SU-DHL-6 (cell line): ENCODE data around the gene ATAD3C.
"Not testable (repeated sequence)": the region's sequence is repeated elsewhere in the genome, so short reads cannot be mapped to it uniquely, and the experiment has no call there.

Experiments used
- H2AFZ ChIP-seq: fragments of 200-600 bp; sonication (generic); 2 replicates; pipeline ENCODE4 v1.6.1; 2014; ENCODE audit warnings: low read depth, mild to moderate bottlenecking, moderate library complexity, mixed read lengths, antibody characterized with exemption, low read length; ENCODE audit not compliant: severe bottlenecking
- H3F3A ChIP-seq: fragments of 200-600 bp; shearing (Covaris generic); 2 replicates; pipeline ENCODE4 v1.6.0; 2016; ENCODE audit warnings: antibody characterized with exemption, mild to moderate bottlenecking; ENCODE audit not compliant: insufficient read depth
- H3K27ac ChIP-seq: fragments of 200-600 bp; sonication (generic); 2 replicates; pipeline ENCODE4 v1.5.1; 2016; ENCODE audit warnings: low read depth, mild to moderate bottlenecking, low read length, moderate library complexity, mixed read lengths
- H3K27me3 ChIP-seq: fragments of 200-600 bp; sonication (generic), shearing (Covaris generic); 2 replicates; pipeline ENCODE4 v1.6.0; 2014; ENCODE audit warnings: mild to moderate bottlenecking, low read length
- H3K36me3 ChIP-seq: fragments of 200-600 bp; sonication (generic); 2 replicates; pipeline ENCODE4 v1.6.1; 2014; ENCODE audit warnings: mild to moderate bottlenecking, low read length, mixed read lengths
- H3K4me2 ChIP-seq: fragments of 300-600, 200-600 bp; shearing (Covaris generic), sonication (generic); 2 replicates; pipeline ENCODE4 v1.6.0; 2014; ENCODE audit warnings: low read length, low read depth, mild to moderate bottlenecking; ENCODE audit not compliant: poor library complexity, severe bottlenecking
- H3K4me3 ChIP-seq: fragments of 200-600 bp; sonication (generic); 2 replicates; pipeline ENCODE4 v1.5.1; 2014; ENCODE audit warnings: antibody characterized with exemption, low read length, mild to moderate bottlenecking, mixed read lengths; ENCODE audit not compliant: insufficient read depth, poor library complexity, severe bottlenecking
- H3K79me2 ChIP-seq: fragments of 200-600 bp; sonication (generic); 2 replicates; pipeline ENCODE4 v1.6.1; 2014; ENCODE audit warnings: mild to moderate bottlenecking, low read length, moderate library complexity; ENCODE audit not compliant: insufficient read depth
- H3K9ac ChIP-seq: fragments of 200-600 bp; sonication (generic); 2 replicates; pipeline ENCODE4 v1.7.0; 2014; ENCODE audit warnings: mild to moderate bottlenecking, low read length
- H3K9me2 ChIP-seq: fragments of 200-600 bp; sonication (generic); replicated peaks from 2 replicates; pipeline ENCODE4 v1.6.1; 2014; ENCODE audit warnings: low read length; ENCODE audit not compliant: insufficient read depth
- H3K9me3 ChIP-seq: fragments of 200-600 bp; sonication (generic); 2 replicates; pipeline ENCODE4 v1.6.1; 2014; ENCODE audit warnings: low read length, mixed read lengths; ENCODE audit not compliant: insufficient read depth
- H4K20me1 ChIP-seq: fragments of 200-600 bp; sonication (generic); 2 replicates; pipeline ENCODE4 v1.6.1; 2014; ENCODE audit warnings: low read depth, mild to moderate bottlenecking, antibody characterized with exemption, low read length, moderate library complexity, mixed read lengths
- EZH2phosphoT487 ChIP-seq: fragments of 200-600 bp; sonication (generic), shearing (Covaris generic); conservative IDR thresholded peaks from 2 replicates; pipeline ENCODE4 v1.6.1; 2018; ENCODE audit warnings: mild to moderate bottlenecking, antibody characterized with exemption, low read length, moderate library complexity, mixed read lengths
- TF ChIP-seq, protein P1 (sequence below): fragments of 200-600 bp; sonication (generic); IDR thresholded peaks from one replicate; pipeline ENCODE4 v1.5.1; 2017; ENCODE audit warnings: antibody characterized with exemption, mild to moderate bottlenecking, low read length, moderate library complexity; ENCODE audit not compliant: insufficient read depth, poor library complexity, severe bottlenecking

The ATAD3C gene

GRCh38 chr1:1411626-1412025 is 37.9 kb upstream of the ATAD3C start:
- no peak for TF ChIP-seq EZH2phosphoT487
- TF ChIP-seq, protein P1, sequence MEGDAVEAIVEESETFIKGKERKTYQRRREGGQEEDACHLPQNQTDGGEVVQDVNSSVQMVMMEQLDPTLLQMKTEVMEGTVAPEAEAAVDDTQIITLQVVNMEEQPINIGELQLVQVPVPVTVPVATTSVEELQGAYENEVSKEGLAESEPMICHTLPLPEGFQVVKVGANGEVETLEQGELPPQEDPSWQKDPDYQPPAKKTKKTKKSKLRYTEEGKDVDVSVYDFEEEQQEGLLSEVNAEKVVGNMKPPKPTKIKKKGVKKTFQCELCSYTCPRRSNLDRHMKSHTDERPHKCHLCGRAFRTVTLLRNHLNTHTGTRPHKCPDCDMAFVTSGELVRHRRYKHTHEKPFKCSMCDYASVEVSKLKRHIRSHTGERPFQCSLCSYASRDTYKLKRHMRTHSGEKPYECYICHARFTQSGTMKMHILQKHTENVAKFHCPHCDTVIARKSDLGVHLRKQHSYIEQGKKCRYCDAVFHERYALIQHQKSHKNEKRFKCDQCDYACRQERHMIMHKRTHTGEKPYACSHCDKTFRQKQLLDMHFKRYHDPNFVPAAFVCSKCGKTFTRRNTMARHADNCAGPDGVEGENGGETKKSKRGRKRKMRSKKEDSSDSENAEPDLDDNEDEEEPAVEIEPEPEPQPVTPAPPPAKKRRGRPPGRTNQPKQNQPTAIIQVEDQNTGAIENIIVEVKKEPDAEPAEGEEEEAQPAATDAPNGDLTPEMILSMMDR = no peak
- 0 out of 2 replicates have a peak, but pooled peaks cover 5% of the 10 kb centered on the region for H3K36me3 ChIP-seq
- H3K9me2 ChIP-seq = no peaks in the 10 kb centered on the region
- H3K27me3 ChIP-seq = no peaks in the 10 kb centered on the region
- no peak overlapping the region for H3K27ac ChIP-seq
- H3K4me2 ChIP-seq = no peak overlapping the region
- no peak overlapping the region for H2AFZ ChIP-seq
- H4K20me1 ChIP-seq = 0 out of 2 replicates have a peak, but pooled peaks cover 7% of the 10 kb centered on the region
- H3K4me3 ChIP-seq = no peak overlapping the region
- peaks cover 6% of the 10 kb centered on the region; the same call in 1 of the 2 replicates for H3F3A ChIP-seq
- H3K9ac ChIP-seq = no peak overlapping the region
- H3K79me2 ChIP-seq = peaks cover 26% of the 10 kb centered on the region
- no peaks in the 10 kb centered on the region for H3K9me3 ChIP-seq

- not testable (repeated sequence) for H3K4me3 ChIP-seq, H3K9ac ChIP-seq, H3K27me3 ChIP-seq, H3K9me3 ChIP-seq, H3K9me2 ChIP-seq, H3K27ac ChIP-seq, H2AFZ ChIP-seq, H3K36me3 ChIP-seq, H3F3A ChIP-seq, H3K4me2 ChIP-seq, H4K20me1 ChIP-seq
- H3K79me2 ChIP-seq = peaks cover 21% of the 10 kb centered on the region
Observed at GRCh38 chr1:1412311-1412902, 37.1 kb upstream of the ATAD3C start.

DNA sequence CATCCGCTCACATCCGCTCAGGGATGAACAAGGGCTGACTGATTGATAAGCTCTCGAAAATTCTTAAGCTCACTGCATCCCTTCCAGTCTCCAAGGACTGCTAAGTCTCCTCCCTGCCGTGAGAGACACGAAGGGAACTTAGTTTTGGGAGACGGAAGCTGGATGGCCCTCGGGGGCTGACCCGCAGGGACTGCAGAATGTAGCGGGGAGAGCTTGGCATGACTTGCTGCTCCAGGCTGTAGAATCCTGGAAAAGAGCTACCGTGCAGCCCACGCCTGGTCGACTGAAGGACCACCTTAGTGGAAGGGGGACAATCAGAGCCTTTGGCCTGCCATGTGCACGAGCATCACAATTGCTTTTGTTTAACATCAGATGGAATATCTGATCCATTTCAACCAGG is 33.7 kb upstream of the ATAD3C start:
- Histone ChIP-seq H3K27ac (no peak overlapping the region), H3K27me3 (no peaks in the 10 kb centered on the region), H3K4me3 (no peak overlapping the region), H3K9me2 (no peaks in the 10 kb centered on the region), H3K36me3 (no peaks in the 10 kb centered on the region), H3K4me2 (no peak overlapping the region), H4K20me1 (no peaks in the 10 kb centered on the region), H3K9ac (no peak overlapping the region), H2AFZ (no peak overlapping the region), H3K9me3 (no peaks in the 10 kb centered on the region), H3F3A (no peaks in the 10 kb centered on the region), H3K79me2 (no peaks in the 10 kb centered on the region)
- no peak for TF ChIP-seq EZH2phosphoT487
- TF ChIP-seq, protein P1 = no peak

DNA sequence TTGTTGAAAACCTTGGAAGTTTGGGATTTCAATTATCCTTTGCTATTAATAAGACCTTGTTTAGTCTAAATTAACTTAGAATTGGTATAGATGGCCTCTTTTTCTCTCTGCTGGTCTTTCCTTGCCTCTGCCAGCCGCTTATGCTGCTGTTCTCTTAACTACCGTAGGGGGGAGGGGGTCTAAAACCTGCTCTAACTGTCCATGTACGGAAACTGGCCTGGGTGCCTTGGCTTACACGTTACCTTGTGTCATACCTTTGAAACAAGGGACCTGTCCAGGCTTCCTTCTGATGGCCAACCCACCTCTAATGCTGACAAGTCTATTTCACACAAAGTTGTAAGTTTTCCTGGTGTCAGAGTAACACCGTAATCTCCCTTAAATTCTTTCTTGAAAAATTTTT is 32.1 kb upstream of the ATAD3C start:
- not testable (repeated sequence) for H3K9me3 ChIP-seq, H3K4me3 ChIP-seq, H3K9ac ChIP-seq, H3F3A ChIP-seq, H4K20me1 ChIP-seq, H2AFZ ChIP-seq, H3K9me2 ChIP-seq, H3K79me2 ChIP-seq, H3K4me2 ChIP-seq, H3K27me3 ChIP-seq, H3K36me3 ChIP-seq, H3K27ac ChIP-seq

DNA sequence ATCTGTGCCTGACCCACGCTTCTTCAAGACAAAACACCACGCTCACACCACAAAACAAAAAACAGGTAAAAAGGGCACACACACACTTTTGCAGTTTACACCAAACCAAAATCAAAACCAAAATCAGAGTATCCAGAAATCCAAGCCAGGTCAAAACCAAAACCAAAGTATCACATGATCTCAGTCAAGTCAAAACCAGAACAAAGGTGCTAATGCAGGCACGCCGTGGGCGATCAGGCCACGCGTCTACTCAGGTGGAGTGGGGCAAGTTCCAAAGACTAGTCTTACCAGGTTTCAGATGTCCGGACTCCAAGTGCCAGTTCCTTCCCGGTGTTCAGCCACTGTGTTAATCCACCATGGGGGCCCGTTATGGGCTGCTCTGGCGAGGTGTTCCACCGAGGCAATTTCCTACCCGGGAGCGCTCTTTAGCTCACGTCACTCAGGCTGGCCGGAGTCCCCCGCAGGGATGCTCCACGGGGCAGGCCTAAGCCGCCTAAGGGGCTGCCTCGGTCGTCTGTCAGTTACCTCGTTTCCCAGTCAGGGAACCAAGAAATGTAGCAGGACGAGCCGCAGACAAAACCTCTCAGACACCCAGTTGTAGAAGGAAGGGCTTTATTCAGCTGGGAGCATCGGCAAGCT is 31.5 kb upstream of the ATAD3C start:
- H3K9ac ChIP-seq, H3K4me3 ChIP-seq, H3K27ac ChIP-seq, H3K9me2 ChIP-seq, H3K79me2 ChIP-seq, H3K27me3 ChIP-seq, H3F3A ChIP-seq, H4K20me1 ChIP-seq, H3K36me3 ChIP-seq, H3K9me3 ChIP-seq, H3K4me2 ChIP-seq, H2AFZ ChIP-seq: not testable (repeated sequence)
